ENCODE results near the gene LPP.

- TF ChIP-seq, protein P1, sequence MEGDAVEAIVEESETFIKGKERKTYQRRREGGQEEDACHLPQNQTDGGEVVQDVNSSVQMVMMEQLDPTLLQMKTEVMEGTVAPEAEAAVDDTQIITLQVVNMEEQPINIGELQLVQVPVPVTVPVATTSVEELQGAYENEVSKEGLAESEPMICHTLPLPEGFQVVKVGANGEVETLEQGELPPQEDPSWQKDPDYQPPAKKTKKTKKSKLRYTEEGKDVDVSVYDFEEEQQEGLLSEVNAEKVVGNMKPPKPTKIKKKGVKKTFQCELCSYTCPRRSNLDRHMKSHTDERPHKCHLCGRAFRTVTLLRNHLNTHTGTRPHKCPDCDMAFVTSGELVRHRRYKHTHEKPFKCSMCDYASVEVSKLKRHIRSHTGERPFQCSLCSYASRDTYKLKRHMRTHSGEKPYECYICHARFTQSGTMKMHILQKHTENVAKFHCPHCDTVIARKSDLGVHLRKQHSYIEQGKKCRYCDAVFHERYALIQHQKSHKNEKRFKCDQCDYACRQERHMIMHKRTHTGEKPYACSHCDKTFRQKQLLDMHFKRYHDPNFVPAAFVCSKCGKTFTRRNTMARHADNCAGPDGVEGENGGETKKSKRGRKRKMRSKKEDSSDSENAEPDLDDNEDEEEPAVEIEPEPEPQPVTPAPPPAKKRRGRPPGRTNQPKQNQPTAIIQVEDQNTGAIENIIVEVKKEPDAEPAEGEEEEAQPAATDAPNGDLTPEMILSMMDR (IDR thresholded peaks at IDR 0.05; ENCODE audit: insufficient read depth, low read length, poor library complexity, severe bottlenecking): no peak
- no peak for TF ChIP-seq EZH2phosphoT487 (conservative IDR thresholded peaks at IDR 0.05; ENCODE audit: low read length)
These were observed 4.9 kb downstream of the LPP start for GRCh38 chr3:188158731-188159310.

Measured in SU-DHL-6 (cell line).